BE2C (cell line): ENCODE results near the gene ABTB2.

Experiments used
- DNase-seq: peaks from one replicate; pipeline ENCODE4 v3.0.0-alpha.2; 2020
- H3K27me3 ChIP-seq: fragments of 250-450 bp; sonication (Bioruptor Pico); 2 replicates; pipeline ENCODE4 v1.5.1; 2020; ENCODE audit warnings: mild to moderate bottlenecking
- H3K36me3 ChIP-seq: fragments of 250-450 bp; sonication (Bioruptor Pico); 2 replicates; pipeline ENCODE4 v1.5.1; 2020; ENCODE audit warnings: mild to moderate bottlenecking
- H3K4me1 ChIP-seq: fragments of 250-450 bp; sonication (Bioruptor Pico); 2 replicates; pipeline ENCODE4 v1.5.1; 2020
- H3K4me3 ChIP-seq: 2 replicates; pipeline ENCODE4 v1.5.1; 2011; ENCODE audit warnings: low read depth, low read length
- H3K9me3 ChIP-seq: fragments of 250-450 bp; sonication (Bioruptor Pico); 2 replicates; pipeline ENCODE4 v1.5.1; 2020
- TF ChIP-seq, protein P1 (sequence below): IDR thresholded peaks from 2 replicates; pipeline ENCODE4 v1.5.1; 2012; ENCODE audit warnings: mild to moderate bottlenecking, low read depth, low read length

ABTB2 gene

DNA sequence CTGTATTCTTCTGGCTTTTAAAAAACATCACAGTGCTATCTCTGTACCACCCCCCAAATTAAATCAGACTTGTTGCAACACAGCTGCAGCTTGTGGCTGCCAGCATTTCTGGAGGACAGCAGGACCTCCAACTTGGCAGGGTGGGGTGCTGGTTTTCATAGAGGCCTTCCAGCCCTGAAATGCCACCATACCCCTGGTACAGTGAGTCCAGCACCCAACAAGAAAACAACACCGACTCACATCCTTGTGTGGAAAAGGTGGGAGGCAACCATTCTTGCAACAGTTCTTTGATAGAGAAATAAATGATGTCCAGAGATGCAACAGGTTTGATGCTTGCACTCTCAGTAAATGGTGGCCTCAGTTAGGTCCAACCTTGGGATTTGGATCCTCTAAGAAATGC is 96.0 kb downstream of the ABTB2 start:
- H3K9me3 ChIP-seq = no peaks in the 10 kb centered on the region
- no peak for DNase-seq
- H3K36me3 ChIP-seq = no peaks in the 10 kb centered on the region
- TF ChIP-seq, protein P1, sequence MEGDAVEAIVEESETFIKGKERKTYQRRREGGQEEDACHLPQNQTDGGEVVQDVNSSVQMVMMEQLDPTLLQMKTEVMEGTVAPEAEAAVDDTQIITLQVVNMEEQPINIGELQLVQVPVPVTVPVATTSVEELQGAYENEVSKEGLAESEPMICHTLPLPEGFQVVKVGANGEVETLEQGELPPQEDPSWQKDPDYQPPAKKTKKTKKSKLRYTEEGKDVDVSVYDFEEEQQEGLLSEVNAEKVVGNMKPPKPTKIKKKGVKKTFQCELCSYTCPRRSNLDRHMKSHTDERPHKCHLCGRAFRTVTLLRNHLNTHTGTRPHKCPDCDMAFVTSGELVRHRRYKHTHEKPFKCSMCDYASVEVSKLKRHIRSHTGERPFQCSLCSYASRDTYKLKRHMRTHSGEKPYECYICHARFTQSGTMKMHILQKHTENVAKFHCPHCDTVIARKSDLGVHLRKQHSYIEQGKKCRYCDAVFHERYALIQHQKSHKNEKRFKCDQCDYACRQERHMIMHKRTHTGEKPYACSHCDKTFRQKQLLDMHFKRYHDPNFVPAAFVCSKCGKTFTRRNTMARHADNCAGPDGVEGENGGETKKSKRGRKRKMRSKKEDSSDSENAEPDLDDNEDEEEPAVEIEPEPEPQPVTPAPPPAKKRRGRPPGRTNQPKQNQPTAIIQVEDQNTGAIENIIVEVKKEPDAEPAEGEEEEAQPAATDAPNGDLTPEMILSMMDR = no peak
- H3K4me3 ChIP-seq = no peak overlapping the region
- H3K4me1 ChIP-seq = no peaks in the 10 kb centered on the region; the same call in 1 of the 2 replicates
- no peaks in the 10 kb centered on the region for H3K27me3 ChIP-seq

DNA sequence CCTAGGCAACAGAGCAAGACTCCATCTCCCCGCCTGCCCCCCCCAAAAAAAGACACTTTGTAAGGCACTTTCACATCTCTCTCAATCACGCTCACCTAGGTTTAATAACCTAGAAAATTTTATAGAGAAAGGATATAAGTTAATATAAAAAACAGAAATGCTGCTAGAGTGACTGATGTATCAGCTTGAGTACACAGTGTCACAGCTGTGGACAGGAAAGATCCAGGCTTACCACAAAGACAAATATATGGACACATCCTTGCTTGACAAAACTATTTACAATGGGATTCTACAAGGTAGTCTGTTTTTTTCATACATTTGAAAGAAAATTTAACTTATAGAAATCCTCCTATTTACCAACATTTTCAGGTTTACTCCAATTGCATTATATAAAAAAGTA is 96.7 kb downstream of the ABTB2 start:
- H3K9me3 ChIP-seq = no peaks in the 10 kb centered on the region
- TF ChIP-seq, protein P1 = no peak
- no peaks in the 10 kb centered on the region for H3K27me3 ChIP-seq
- no peaks in the 10 kb centered on the region for H3K36me3 ChIP-seq
- H3K4me3 ChIP-seq = no peak overlapping the region
- no peaks in the 10 kb centered on the region; the same call in 1 of the 2 replicates for H3K4me1 ChIP-seq
- DNase-seq = no peak

GRCh38 chr11:34260072-34260575 is 97.7 kb downstream of the ABTB2 start:
- DNase-seq = no peak
- Histone ChIP-seq H3K36me3 (no peaks in the 10 kb centered on the region), H3K27me3 (no peaks in the 10 kb centered on the region), H3K4me1 (no peaks in the 10 kb centered on the region; the same call in 1 of the 2 replicates), H3K4me3 (no peak overlapping the region), H3K9me3 (no peaks in the 10 kb centered on the region)
- TF ChIP-seq, protein P1 = no peak

- H3K4me1 ChIP-seq = no peaks in the 10 kb centered on the region; the same call in 1 of the 2 replicates
- TF ChIP-seq, protein P1 = no peak
- H3K4me3 ChIP-seq = no peak overlapping the region
- no peaks in the 10 kb centered on the region for H3K9me3 ChIP-seq
- H3K27me3 ChIP-seq = no peaks in the 10 kb centered on the region
- H3K36me3 ChIP-seq = no peaks in the 10 kb centered on the region
- peak; percentile 14 for DNase-seq
These were observed 98.7 kb downstream of the ABTB2 start for GRCh38 chr11:34259087-34259486.

GRCh38 chr11:34256626-34257025 is 101.2 kb downstream of the ABTB2 start:
- DNase-seq = no peak
- no peaks in the 10 kb centered on the region for H3K36me3 ChIP-seq
- no peaks in the 10 kb centered on the region for H3K27me3 ChIP-seq
- TF ChIP-seq, protein P1 = no peak
- H3K4me3 ChIP-seq = no peak overlapping the region
- H3K9me3 ChIP-seq = no peaks in the 10 kb centered on the region
- no peaks in the 10 kb centered on the region; the same call in 1 of the 2 replicates for H3K4me1 ChIP-seq

DNA sequence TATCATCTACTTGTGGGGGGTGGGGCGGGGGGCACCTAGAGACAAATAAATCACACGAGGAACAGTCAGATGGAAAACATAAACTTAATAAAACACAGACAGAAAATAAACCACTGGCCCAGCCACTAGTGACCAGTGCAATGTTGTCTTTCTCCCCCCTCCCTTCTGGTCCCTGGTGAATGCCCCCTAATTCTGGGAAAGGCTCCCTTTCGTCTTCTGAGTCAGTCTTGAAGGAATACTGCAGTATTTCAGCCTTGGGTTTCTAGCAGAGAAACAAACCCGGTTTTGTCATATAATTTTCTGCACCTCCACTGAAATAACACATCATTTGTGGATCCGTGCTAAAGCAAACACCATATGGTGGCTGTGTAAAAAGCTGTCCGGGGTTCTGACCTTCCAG is 101.7 kb downstream of the ABTB2 start:
- no peak for DNase-seq
- H3K36me3 ChIP-seq = no peaks in the 10 kb centered on the region
- TF ChIP-seq, protein P1 = no peak
- no peaks in the 10 kb centered on the region for H3K9me3 ChIP-seq
- H3K27me3 ChIP-seq = no peaks in the 10 kb centered on the region
- no peaks in the 10 kb centered on the region; the same call in 1 of the 2 replicates for H3K4me1 ChIP-seq
- H3K4me3 ChIP-seq = no peak overlapping the region
